AG20443 (cell line): ENCODE results near the gene SCG3.

ENCODE experiments used
- DNase-seq: peaks from one replicate; pipeline ENCODE4 v3.0.0; 2012; ENCODE audit warnings: low spot score, mixed read lengths

Gene SCG3

DNA sequence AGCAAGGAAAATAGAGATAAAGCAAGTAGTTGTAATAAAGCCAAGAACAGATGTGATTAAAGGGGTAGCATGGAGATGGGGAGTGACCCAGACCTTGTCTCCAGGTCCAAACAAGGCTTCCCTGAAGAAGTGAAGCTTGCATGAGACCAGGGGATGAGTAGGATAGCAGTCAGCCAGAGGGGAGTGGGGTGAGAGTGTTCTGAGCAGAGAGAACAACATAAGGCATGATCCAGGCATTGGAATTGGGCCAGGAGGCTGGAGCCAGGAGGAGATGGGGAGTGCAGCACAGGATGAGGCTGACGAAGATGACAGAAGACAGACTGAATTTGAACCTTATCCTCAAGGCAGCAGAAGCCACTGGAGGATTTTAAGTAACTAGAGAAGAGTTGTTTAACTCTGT is 77.3 kb downstream of the SCG3 start:
- DNase-seq, result peak; percentile 64

GRCh38 chr15:51759557-51760070 is 78.3 kb downstream of the SCG3 start:
- peak; percentile 88 for DNase-seq

DNA sequence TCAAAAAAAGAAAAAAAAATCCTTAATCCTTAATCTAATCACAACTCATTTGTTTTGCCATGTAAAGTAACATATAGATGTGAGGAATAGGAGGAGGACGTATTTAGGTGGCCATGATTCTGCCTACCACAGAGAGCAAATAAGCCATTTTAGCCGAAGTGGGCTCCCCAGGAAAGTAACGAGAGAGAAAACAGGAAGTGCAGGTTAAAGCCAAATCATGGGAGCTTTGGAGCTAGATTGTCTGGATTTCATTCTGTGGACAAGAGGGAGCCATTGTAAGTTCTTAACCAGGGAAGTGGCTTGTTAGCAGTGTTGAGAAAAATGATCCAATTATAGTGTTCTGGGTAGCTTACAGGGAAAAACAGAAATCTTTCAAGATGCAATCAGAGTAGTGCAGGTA is 79.5 kb downstream of the SCG3 start:
- no peak for DNase-seq

DNA sequence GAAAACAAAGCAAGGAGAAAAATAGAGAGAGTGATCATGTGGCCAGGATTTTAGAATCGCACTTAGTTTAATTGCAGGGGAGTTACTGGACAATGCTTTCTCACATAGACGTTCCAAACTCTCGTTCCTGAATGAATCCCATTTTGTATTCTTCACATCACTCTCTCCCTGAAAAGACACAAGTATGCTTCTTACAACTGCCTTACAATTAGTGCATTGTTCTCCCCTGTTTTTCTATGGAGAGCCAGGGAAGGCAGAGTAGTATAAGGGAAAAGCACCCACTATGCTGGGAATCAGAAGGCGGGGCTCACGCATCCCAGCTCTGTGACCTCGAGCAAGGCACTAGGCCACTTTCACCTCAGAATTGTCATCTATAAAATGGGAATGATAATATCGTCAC is 84.4 kb downstream of the SCG3 start:
- DNase-seq, result no peak

DNA sequence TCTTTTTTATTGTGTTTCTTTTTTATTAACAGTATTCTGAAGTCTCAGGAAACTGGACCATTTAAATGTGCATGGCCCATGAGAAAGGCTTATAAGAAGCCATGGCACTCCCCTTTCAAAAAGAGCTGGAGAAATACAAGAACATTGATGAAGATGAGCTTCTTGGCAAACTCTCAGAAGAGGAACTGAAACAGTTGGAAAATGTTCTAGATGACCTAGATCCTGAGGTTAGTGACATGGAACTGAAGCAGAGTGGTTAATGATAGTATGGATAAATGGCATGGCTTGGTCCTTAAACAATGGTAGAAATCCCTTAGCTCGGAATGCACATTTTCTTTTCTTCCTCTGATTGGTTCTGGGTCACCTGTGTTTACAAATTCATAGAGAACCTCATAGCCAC is 85.0 kb downstream of the SCG3 start:
- no peak for DNase-seq

- DNase-seq, result no peak
Observed at GRCh38 chr15:51768018-51768417, 86.7 kb downstream of the SCG3 start.
